MCF 10A (cell line): ENCODE results near the gene GPR132. TPM values are rescaled to one million over a fixed set of nuclear protein-coding genes. Genes with fewer than 3 reads are reported as not detected.

Experiments used
- BruUV-seq: library from RNA; stranded (reverse); fragments of 400-500 nt; replicated peaks from 2 replicates; lab custom pipeline; 2021; lab: Mats Ljungman, UMichigan
- CTCF ChIA-PET: fragments of 300-600 bp; sonication (Branson Sonifier 250); formaldehyde crosslinking; extraction: SDS; loops from one replicate; lab custom pipeline; 2021; ENCODE audit warnings: antibody characterized with exemption, inconsistent platforms; lab: Yijun Ruan, JAX
- POLR2A ChIA-PET: fragments of 300-600, 350-650 bp; sonication (Branson Sonifier 250); formaldehyde crosslinking; extraction: SDS; loops from one replicate; lab custom pipeline; 2020; ENCODE audit warnings: antibody characterized with exemption, inconsistent platforms; lab: Yijun Ruan, JAX
- DNase-seq: peaks from one replicate; pipeline ENCODE4 v3.0.0-alpha.2; 2018; ENCODE audit not compliant: unreplicated experiment
- H3K27ac Mint-ChIP-seq: one replicate; pipeline ENCODE4 v1.8.0; 2022; ENCODE audit warnings: mild to moderate bottlenecking, low read depth, mixed read lengths; ENCODE audit not compliant: unreplicated experiment
- H3K27me3 Mint-ChIP-seq: one replicate; pipeline ENCODE4 v1.8.0; 2022; ENCODE audit warnings: mixed read lengths; ENCODE audit not compliant: insufficient read depth, unreplicated experiment
- H3K36me3 Mint-ChIP-seq: one replicate; pipeline ENCODE4 v1.8.0; 2022; ENCODE audit warnings: mild to moderate bottlenecking, moderate library complexity, mixed read lengths; ENCODE audit not compliant: insufficient read depth, unreplicated experiment
- H3K4me1 Mint-ChIP-seq: one replicate; pipeline ENCODE4 v1.8.0; 2022; ENCODE audit warnings: mixed read lengths; ENCODE audit not compliant: insufficient read depth, unreplicated experiment
- H3K4me3 Mint-ChIP-seq: one replicate; pipeline ENCODE4 v1.8.0; 2022; ENCODE audit warnings: mild to moderate bottlenecking, moderate library complexity, mixed read lengths; ENCODE audit not compliant: unreplicated experiment
- H3K9me3 Mint-ChIP-seq: one replicate; pipeline ENCODE4 v1.8.0; 2022; ENCODE audit warnings: mixed read lengths; ENCODE audit not compliant: unreplicated experiment
- CTCF ChIP-seq: fragments of 200-600 bp; IDR thresholded peaks from one replicate; pipeline ENCODE4 v1.8.0; 2022; ENCODE audit warnings: antibody characterized with exemption, mild to moderate bottlenecking; ENCODE audit not compliant: unreplicated experiment
- intact Hi-C: fragments of 100-400 bp; cut with micrococcal nuclease; formaldehyde crosslinking; loops from 2 replicates; pipeline ENCODE4 v1.14.1; 2022
- total RNA-seq: library from RNA; stranded (reverse); gene quantifications from 2 replicates; pipeline ENCODE4 v1.2.3, GENCODE V29; 2022

The GPR132 gene
- total RNA-seq, 1 experiment from 2014 or later = 0.42 TPM

- no peak for TF ChIP-seq CTCF
- Mint-ChIP-seq H3K4me1 (no peaks in the 10 kb centered on the region), H3K27me3 (peaks cover 20% of the 10 kb centered on the region), H3K27ac (no peak overlapping the region), H3K36me3 (no peaks in the 10 kb centered on the region), H3K4me3 (no peak overlapping the region), H3K9me3 (no peaks in the 10 kb centered on the region)
- no TSS peak for BruUV-seq
- CTCF ChIA-PET = interaction anchor here (1.5 kb wide), 1 partner anchor 23 kb away, joined by 3 read pairs; no protein-coding TSS in a partner anchor
- no peak for DNase-seq
- intact Hi-C loops = no loop called here
- POLR2A ChIA-PET = interaction anchor here (0.7 to 0.9 kb wide), 2 partner anchors 10 to 16 kb away, joined by 3 to 4 read pairs; no protein-coding TSS in a partner anchor
Measured at GRCh38 chr14:105070760-105071137, 5.5 kb upstream of the GPR132 start.

GRCh38 chr14:105069871-105070759 is 4.9 kb upstream of the GPR132 start:
- no peak for DNase-seq
- CTCF ChIA-PET = interaction anchor here (1.5 kb wide), 1 partner anchor 22 kb away, joined by 3 read pairs; no protein-coding TSS in a partner anchor
- H3K9me3 Mint-ChIP-seq = no peaks in the 10 kb centered on the region
- no TSS peak for BruUV-seq
- no peak overlapping the region for H3K4me3 Mint-ChIP-seq
- POLR2A ChIA-PET = interaction anchor here (0.9 kb wide), 1 partner anchor 10 kb away, joined by 3 read pairs; no protein-coding TSS in a partner anchor
- no peak for TF ChIP-seq CTCF
- intact Hi-C loops = no loop called here
- no peak overlapping the region for H3K27ac Mint-ChIP-seq
- H3K27me3 Mint-ChIP-seq = peaks cover 20% of the 10 kb centered on the region
- no peaks in the 10 kb centered on the region for H3K36me3 Mint-ChIP-seq
- no peaks in the 10 kb centered on the region for H3K4me1 Mint-ChIP-seq

- no peaks in the 10 kb centered on the region for H3K9me3 Mint-ChIP-seq
- no peak overlapping the region for H3K27ac Mint-ChIP-seq
- no peak for TF ChIP-seq CTCF
- no peak for DNase-seq
- H3K4me3 Mint-ChIP-seq = no peak overlapping the region
- no peaks in the 10 kb centered on the region for H3K4me1 Mint-ChIP-seq
- H3K27me3 Mint-ChIP-seq = peaks cover 20% of the 10 kb centered on the region
- intact Hi-C loops = no loop called here
- CTCF ChIA-PET = no interaction called here
- POLR2A ChIA-PET = no interaction called here
- BruUV-seq = no TSS peak
- no peaks in the 10 kb centered on the region for H3K36me3 Mint-ChIP-seq
Measured at GRCh38 chr14:105069522-105069870, 4.3 kb upstream of the GPR132 start.

- no peak overlapping the region for H3K4me3 Mint-ChIP-seq
Measured at GRCh38 chr14:105068818-105069217, 3.6 kb upstream of the GPR132 start.

More at GRCh38 chr14:105068818-105069217, 3.6 kb upstream of the GPR132 start:
- ChIA-PET POLR2A (no interaction called here), CTCF (no interaction called here)
- Mint-ChIP-seq H3K27ac (no peak overlapping the region), H3K36me3 (no peaks in the 10 kb centered on the region), H3K4me1 (no peaks in the 10 kb centered on the region), H3K9me3 (no peaks in the 10 kb centered on the region), H3K27me3 (peaks cover 20% of the 10 kb centered on the region)
- DNase-seq = no peak
- no TSS peak for BruUV-seq
- no peak for TF ChIP-seq CTCF
- intact Hi-C loops = no loop called here
